Smooth muscle cell (in vitro differentiated cells): ENCODE results near the gene RYR2. TPM values are rescaled to one million over a fixed set of nuclear protein-coding genes. Genes with fewer than 3 reads are reported as not detected.

Experiments
- DNase-seq: peaks from one replicate; lab custom pipeline; 2025; ENCODE audit not compliant: unreplicated experiment; lab: John Stamatoyannopoulos, UW
- H2AFZ ChIP-seq: fragments of 200-600 bp; sonication (generic); 2 replicates; pipeline ENCODE4 v1.6.0; 2016; ENCODE audit warnings: antibody characterized with exemption, low read depth, mild to moderate bottlenecking
- H3F3A ChIP-seq: fragments of 200-600 bp; sonication (generic); 2 replicates; pipeline ENCODE4 v1.6.0; 2017; ENCODE audit warnings: antibody characterized with exemption, low read depth
- H3K27ac ChIP-seq: fragments of 200-600 bp; sonication (generic); 2 replicates; pipeline ENCODE4 v1.5.1; 2016; ENCODE audit warnings: low read depth, mild to moderate bottlenecking
- H3K27me3 ChIP-seq: fragments of 200-600 bp; sonication (generic); 2 replicates; pipeline ENCODE4 v1.6.1; 2016; ENCODE audit warnings: low read depth, mild to moderate bottlenecking
- H3K36me3 ChIP-seq: fragments of 200-600 bp; sonication (generic); 2 replicates; pipeline ENCODE4 v1.5.1; 2016; ENCODE audit warnings: low read depth
- H3K4me1 ChIP-seq: fragments of 200-600 bp; sonication (generic); 2 replicates; pipeline ENCODE4 v1.5.1; 2016; ENCODE audit warnings: low read depth
- H3K4me2 ChIP-seq: fragments of 200-600 bp; sonication (generic); 2 replicates; pipeline ENCODE4 v1.6.0; 2016; ENCODE audit warnings: mild to moderate bottlenecking
- H3K4me3 ChIP-seq: fragments of 200-600 bp; sonication (generic); 2 replicates; pipeline ENCODE4 v1.5.1; 2016; ENCODE audit warnings: mild to moderate bottlenecking
- H3K79me2 ChIP-seq: fragments of 200-600 bp; sonication (generic); 2 replicates; pipeline ENCODE4 v1.6.0; 2016; ENCODE audit warnings: low read depth, mild to moderate bottlenecking
- H3K9ac ChIP-seq: fragments of 200-600 bp; sonication (generic); 2 replicates; pipeline ENCODE4 v1.6.0; 2016; ENCODE audit warnings: low read depth
- H3K9me3 ChIP-seq: fragments of 200-600 bp; sonication (generic); replicated peaks from 2 replicates; pipeline ENCODE4 v1.5.1; 2016; ENCODE audit warnings: low read depth
- H4K20me1 ChIP-seq: fragments of 200-600 bp; sonication (generic); 2 replicates; pipeline ENCODE4 v1.6.0; 2016; ENCODE audit warnings: low read depth
- CTCF ChIP-seq: fragments of 200-600 bp; sonication (generic); IDR thresholded peaks from 2 replicates; pipeline ENCODE4 v1.5.1; 2017; ENCODE audit warnings: borderline replicate concordance, mild to moderate bottlenecking, antibody characterized with exemption; ENCODE audit not compliant: insufficient read depth, poor library complexity, severe bottlenecking
- WGBS: methylation state at CpG from one replicate; pipeline ENCODE4 v1.1.7; 2016; ENCODE audit warnings: low lambda C conversion rate; 5-methylcytosine and 5-hydroxymethylcytosine counted together
- polyA plus RNA-seq: library from polyadenylated mRNA; unstranded; fragments of >200 nt; fragmentation: Nextera tagmentation; extraction: Ambion mirVana; gene quantifications from 2 replicates; pipeline ENCODE4 v1.2.1, GENCODE V29; 2016
- total RNA-seq: library from RNA; depleted of rRNA; stranded (reverse); fragments of >200 nt; gene quantifications from 2 replicates; pipeline ENCODE4 v1.2.3, GENCODE V29; 2014

Gene RYR2
- total and polyA plus RNA-seq, 2 experiments from 2014 or later, result 0.09 TPM; not detected in 1

- Histone ChIP-seq H3K4me1 (no peaks in the 10 kb centered on the region), H4K20me1 (no peaks in the 10 kb centered on the region), H3K4me2 (no peak overlapping the region), H3K79me2 (no peaks in the 10 kb centered on the region), H3K9me3 (no peaks in the 10 kb centered on the region), H3K4me3 (no peak overlapping the region), H3F3A (no peaks in the 10 kb centered on the region), H3K36me3 (no peaks in the 10 kb centered on the region), H3K27ac (no peak overlapping the region), H3K9ac (no peak overlapping the region), H2AFZ (no peak overlapping the region), H3K27me3 (no peaks in the 10 kb centered on the region)
- TF ChIP-seq CTCF, result no peak
- 90% methylated on average over 3 of the region's 3 CpGs for WGBS
- no peak for DNase-seq
Measured at GRCh38 chr1:237525102-237525501, 483.1 kb downstream of the RYR2 start.

GRCh38 chr1:237527761-237528160 lies 485.8 kb downstream of the RYR2 start:
- Histone ChIP-seq H3K27ac (no peak overlapping the region), H2AFZ (no peak overlapping the region), H3K27me3 (no peaks in the 10 kb centered on the region), H3K4me1 (no peaks in the 10 kb centered on the region), H3K4me2 (no peak overlapping the region), H3K9me3 (no peaks in the 10 kb centered on the region), H3K9ac (no peak overlapping the region), H3K36me3 (no peaks in the 10 kb centered on the region), H3K4me3 (no peak overlapping the region), H4K20me1 (no peaks in the 10 kb centered on the region), H3K79me2 (no peaks in the 10 kb centered on the region), H3F3A (no peaks in the 10 kb centered on the region)
- TF ChIP-seq CTCF, result no peak
- DNase-seq, result no peak
- 68% methylated on average over 4 of the region's 4 CpGs for WGBS

GRCh38 chr1:237528545-237528944 lies 486.6 kb downstream of the RYR2 start:
- H3K27me3 ChIP-seq, result no peaks in the 10 kb centered on the region
- H3F3A ChIP-seq, result no peaks in the 10 kb centered on the region
- no peaks in the 10 kb centered on the region for H3K36me3 ChIP-seq
- no peak overlapping the region for H3K27ac ChIP-seq
- no peak overlapping the region for H3K9ac ChIP-seq
- no peak overlapping the region for H3K4me2 ChIP-seq
- H2AFZ ChIP-seq, result no peak overlapping the region
- DNase-seq, result no peak
- WGBS, result 56% methylated on average over 2 of the region's 2 CpGs
- H4K20me1 ChIP-seq, result no peaks in the 10 kb centered on the region
- no peaks in the 10 kb centered on the region for H3K9me3 ChIP-seq
- no peaks in the 10 kb centered on the region for H3K4me1 ChIP-seq
- H3K79me2 ChIP-seq, result no peaks in the 10 kb centered on the region
- TF ChIP-seq CTCF, result no peak
- H3K4me3 ChIP-seq, result no peak overlapping the region

- no peaks in the 10 kb centered on the region for H3K79me2 ChIP-seq
- no peak for DNase-seq
- no peaks in the 10 kb centered on the region for H4K20me1 ChIP-seq
- no peak overlapping the region for H3K4me3 ChIP-seq
- no peak for TF ChIP-seq CTCF
- no peaks in the 10 kb centered on the region for H3K9me3 ChIP-seq
- H3K9ac ChIP-seq, result no peak overlapping the region
- H3K4me2 ChIP-seq, result no peak overlapping the region
- no peaks in the 10 kb centered on the region for H3K27me3 ChIP-seq
- no peak overlapping the region for H2AFZ ChIP-seq
- H3F3A ChIP-seq, result no peaks in the 10 kb centered on the region
- H3K36me3 ChIP-seq, result no peaks in the 10 kb centered on the region
- no peaks in the 10 kb centered on the region for H3K4me1 ChIP-seq
- no peak overlapping the region for H3K27ac ChIP-seq
- 98% methylated on average over 2 of the region's 2 CpGs for WGBS
Measured at GRCh38 chr1:237539055-237539454, 497.1 kb downstream of the RYR2 start.
